Neural crest cell (in vitro differentiated cells): ENCODE results near the gene LRWD1. TPM values are rescaled to one million over a fixed set of nuclear protein-coding genes. Genes with fewer than 3 reads are reported as not detected.

Source experiments
- DNase-seq: peaks from one replicate; pipeline ENCODE4 v3.0.0; 2021; ENCODE audit warnings: low read depth, mixed read lengths, low spot score
- H3K27ac Mint-ChIP-seq: one replicate; pipeline ENCODE4 v1.8.0; 2021; ENCODE audit warnings: mild to moderate bottlenecking, mixed read lengths; ENCODE audit not compliant: unreplicated experiment
- H3K27me3 Mint-ChIP-seq: 2 replicates; pipeline ENCODE4 v1.8.0; 2021; ENCODE audit warnings: low read depth, mild to moderate bottlenecking, mixed read lengths
- H3K36me3 Mint-ChIP-seq: 2 replicates; pipeline ENCODE4 v1.8.0; 2021; ENCODE audit warnings: low read depth, mild to moderate bottlenecking, mixed read lengths
- H3K4me1 Mint-ChIP-seq: 2 replicates; pipeline ENCODE4 v1.8.0; 2021; ENCODE audit warnings: mixed read lengths
- H3K4me3 Mint-ChIP-seq: one replicate; pipeline ENCODE4 v1.8.0; 2021; ENCODE audit warnings: mild to moderate bottlenecking, mixed read lengths
- H3K9me3 Mint-ChIP-seq: 2 replicates; pipeline ENCODE4 v1.8.0; 2021; ENCODE audit warnings: mixed read lengths
- CTCF ChIP-seq: fragments of 200-600 bp; sonication (generic); conservative IDR thresholded peaks from 2 replicates; pipeline ENCODE4 v1.5.0; 2021; ENCODE audit warnings: antibody characterized with exemption, mild to moderate bottlenecking
- long read RNA-seq: library from polyadenylated mRNA; unstranded; transcript quantifications from one replicate; pipeline ENCODE4 v2.0.0, GENCODE V29; 2020
- total RNA-seq: library from RNA; stranded (reverse); gene quantifications from 2 replicates; pipeline ENCODE4 v1.2.1, GENCODE V29; 2021

Gene LRWD1
- 36.7 and 43.2 TPM in 2 replicates for total RNA-seq
- long read RNA-seq, partial matches to known transcripts: 1 of 4 reads
- long read RNA-seq, other reads (novel, unspliced or antisense): 2 of 4 reads

GRCh38 chr7:102464577-102465280 is at the start of gene LRWD1, which contains the start of gene ALKBH4:
TSS of gene LRWD1 (plus strand) at chr7:102464984. CDS start at chr7:102465081, 97 bp downstream.
TSS of gene ALKBH4 (minus strand) at chr7:102464863. CDS start at chr7:102464836, 27 bp downstream.
- peaks cover 24% of the 10 kb centered on the region for H3K4me1 Mint-ChIP-seq
- no peaks in the 10 kb centered on the region for H3K27me3 Mint-ChIP-seq
- H3K36me3 Mint-ChIP-seq: peaks cover 3% of the 10 kb centered on the region
- H3K4me3 Mint-ChIP-seq: peak within 1 kb of the TSS; percentile 97
- H3K9me3 Mint-ChIP-seq: no peaks in the 10 kb centered on the region
- H3K27ac Mint-ChIP-seq: peak within 1 kb of the TSS; percentile 84
- peak; percentile 21 for TF ChIP-seq CTCF
- DNase-seq: peak; percentile 90

- H3K36me3 Mint-ChIP-seq: peaks cover 8% of the 10 kb centered on the region
- no peak overlapping the region for H3K4me3 Mint-ChIP-seq
- no peaks in the 10 kb centered on the region for H3K27me3 Mint-ChIP-seq
- no peak overlapping the region for H3K27ac Mint-ChIP-seq
- no peaks in the 10 kb centered on the region for H3K9me3 Mint-ChIP-seq
- no peaks in the 10 kb centered on the region for H3K4me1 Mint-ChIP-seq
- no peak for DNase-seq
- TF ChIP-seq CTCF: no peak
Measured at GRCh38 chr7:102415685-102416225, 49.0 kb upstream of the LRWD1 start.

- DNase-seq: no peak
- no peak overlapping the region for H3K27ac Mint-ChIP-seq
Measured at GRCh38 chr7:102416406-102416805, 48.4 kb upstream of the LRWD1 start.

GRCh38 chr7:102417105-102417504 is 47.7 kb upstream of the LRWD1 start:
- TF ChIP-seq CTCF: no peak
- DNase-seq: no peak
- Mint-ChIP-seq H3K9me3 (no peaks in the 10 kb centered on the region), H3K27me3 (no peaks in the 10 kb centered on the region), H3K36me3 (peaks cover 7% of the 10 kb centered on the region), H3K27ac (no peak overlapping the region), H3K4me1 (no peaks in the 10 kb centered on the region), H3K4me3 (no peak overlapping the region)

More at GRCh38 chr7:102416406-102416805, 48.4 kb upstream of the LRWD1 start:
- Mint-ChIP-seq H3K4me1 (no peaks in the 10 kb centered on the region), H3K9me3 (no peaks in the 10 kb centered on the region), H3K27me3 (no peaks in the 10 kb centered on the region), H3K36me3 (peaks cover 7% of the 10 kb centered on the region), H3K4me3 (no peak overlapping the region)
- TF ChIP-seq CTCF: no peak

- Mint-ChIP-seq H3K27ac (no peak overlapping the region), H3K9me3 (no peaks in the 10 kb centered on the region), H3K4me3 (no peak overlapping the region), H3K36me3 (peaks cover 7% of the 10 kb centered on the region), H3K27me3 (no peaks in the 10 kb centered on the region), H3K4me1 (no peaks in the 10 kb centered on the region)
- no peak for DNase-seq
- no peak for TF ChIP-seq CTCF
Measured at GRCh38 chr7:102418592-102418991, 46.2 kb upstream of the LRWD1 start.
